HepG2 (cell line): ENCODE data around the gene CCNB1. TPM values are rescaled to one million over a fixed set of nuclear protein-coding genes. Genes with fewer than 3 reads are reported as not detected.

Source experiments
- AFF4 ChIP-seq: sonication (generic); formaldehyde crosslinking; IDR thresholded peaks from 2 replicates; pipeline ENCODE4 v1.4.0; 2020; ENCODE audit warnings: missing genetic modification reagents
- AGO2 ChIP-seq: fragments of 200-400 bp; formaldehyde crosslinking; optimal IDR thresholded peaks from 2 replicates; pipeline ENCODE3; 2017; ENCODE audit warnings: mild to moderate bottlenecking, low read depth, low read length, moderate library complexity
- HNRNPK ChIP-seq: fragments of 200-400 bp; formaldehyde crosslinking; IDR thresholded peaks from 2 replicates; pipeline ENCODE4 v1.6.1; 2018; ENCODE audit warnings: low read length, low read depth, moderate library complexity, mild to moderate bottlenecking; ENCODE audit not compliant: poor library complexity, severe bottlenecking
- KDM3A ChIP-seq: IDR thresholded peaks from 2 replicates; pipeline ENCODE4 v1.6.1; 2018; ENCODE audit warnings: low read depth, missing compliant biosample characterization
- NFE2L1 ChIP-seq: sonication (generic); formaldehyde crosslinking; IDR thresholded peaks from 2 replicates; pipeline ENCODE4 v1.4.0; 2020; ENCODE audit warnings: missing genetic modification reagents, mild to moderate bottlenecking, borderline replicate concordance
- NFE2L2 ChIP-seq: fragments of 150-350 bp; IDR thresholded peaks from 2 replicates; pipeline ENCODE4 v1.6.1; 2014; ENCODE audit warnings: low read length
- SP5 ChIP-seq: IDR thresholded peaks from 2 replicates; pipeline ENCODE4 v1.6.1; 2016; ENCODE audit warnings: low read depth, borderline replicate concordance
- ZBTB40 ChIP-seq, 2 experiments: fragments of 450-650 bp in 1 of 2; sonication (generic) in 1 of 2; formaldehyde crosslinking in 1 of 2; IDR thresholded peaks; 2 replicates each; pipeline versions ENCODE4 v1.6.1 to v1.8.0; 2016 to 2022; ENCODE audit warnings: antibody characterized with exemption in 1 of 2, mild to moderate bottlenecking in 1 of 2, missing genetic modification reagents in 1 of 2
- ZNF282 ChIP-seq: fragments of 450-650 bp; IDR thresholded peaks from 2 replicates; pipeline ENCODE4 v1.6.1; 2018; ENCODE audit not compliant: partially characterized antibody
- ZNF598 ChIP-seq: sonication (generic); formaldehyde crosslinking; IDR thresholded peaks from 2 replicates; pipeline ENCODE4 v1.5.1; 2020; ENCODE audit warnings: mild to moderate bottlenecking, missing genetic modification reagents, borderline replicate concordance
- ZNF703 ChIP-seq: sonication (generic); formaldehyde crosslinking; IDR thresholded peaks from 2 replicates; pipeline ENCODE4 v1.5.1; 2020; ENCODE audit warnings: missing genetic modification reagents, mild to moderate bottlenecking, moderate library complexity, borderline replicate concordance
- ZSCAN30 ChIP-seq: sonication (generic); formaldehyde crosslinking; IDR thresholded peaks from 2 replicates; pipeline ENCODE4 v1.5.0; 2020; ENCODE audit warnings: mild to moderate bottlenecking, missing genetic modification reagents
- polyA plus RNA-seq, 8 experiments: library from polyadenylated mRNA; depleted of rRNA in 3 of 8; stranded (reverse) in 7 of 8; unstranded in 1 of 8; fragments of >200 nt; fragmentation: Illumina TruSeq in 4 of 8; extraction: Trizol in 4 of 8; gene quantifications; 2 replicates each; pipeline versions ENCODE4 v1.2.1 to v1.2.3, GENCODE V29; 2011 to 2016; ENCODE audit warnings: low read depth in 4 of 8, missing spikeins in 1 of 8, mixed read lengths in 1 of 8; ENCODE audit not compliant: insufficient read depth in 1 of 8
- total RNA-seq, 5 experiments: library from RNA; depleted of rRNA; stranded (reverse); fragments of >200 nt; fragmentation: Illumina TruSeq; extraction: Trizol; gene quantifications; 2 replicates each; pipeline ENCODE4 v1.2.3, GENCODE V29; 2016; ENCODE audit warnings: low read depth in 1 of 5

CCNB1 gene
- total and polyA plus RNA-seq, 2 of the 13 experiments (the other 11 are each of a cell fraction or from before 2014, with no cell fraction given), result 82.3 to 316 TPM

- no peak for TF ChIP-seq ZBTB40 (IDR thresholded peaks at IDR 0.05)
- peak; percentile 84 for TF ChIP-seq ZBTB40 (CRISPR knock-in tag; IDR thresholded peaks at IDR 0.05)
- TF ChIP-seq AFF4, result no peak
- no peak for TF ChIP-seq NFE2L2
- TF ChIP-seq ZNF703 (CRISPR knock-in tag), result no peak
- TF ChIP-seq ZNF282, result no peak
- TF ChIP-seq HNRNPK, result no peak
- peak; percentile 89; the same call in 1 of the 2 replicates for TF ChIP-seq NFE2L1 (CRISPR knock-in tag)
- no peak for TF ChIP-seq ZSCAN30 (CRISPR knock-in tag)
- peak; percentile 65; the same call in 1 of the 2 replicates for TF ChIP-seq KDM3A (CRISPR knock-in tag)
- TF ChIP-seq ZNF598 (CRISPR knock-in tag), result peak; percentile 98; the same call in 1 of the 2 replicates
- TF ChIP-seq SP5 (CRISPR knock-in tag), result no peak
- TF ChIP-seq AGO2, result peak; percentile 98
Measured at GRCh38 chr5:69217548-69218526, 50.9 kb downstream of the CCNB1 start (continued).
